Measurements from ENCODE around the gene FRMD1. TPM values are rescaled to one million over a fixed set of nuclear protein-coding genes. Genes with fewer than 3 reads are reported as not detected.

Gene FRMD1
- polyA plus RNA-seq, 1 donor, result 25.1 TPM

DNA sequence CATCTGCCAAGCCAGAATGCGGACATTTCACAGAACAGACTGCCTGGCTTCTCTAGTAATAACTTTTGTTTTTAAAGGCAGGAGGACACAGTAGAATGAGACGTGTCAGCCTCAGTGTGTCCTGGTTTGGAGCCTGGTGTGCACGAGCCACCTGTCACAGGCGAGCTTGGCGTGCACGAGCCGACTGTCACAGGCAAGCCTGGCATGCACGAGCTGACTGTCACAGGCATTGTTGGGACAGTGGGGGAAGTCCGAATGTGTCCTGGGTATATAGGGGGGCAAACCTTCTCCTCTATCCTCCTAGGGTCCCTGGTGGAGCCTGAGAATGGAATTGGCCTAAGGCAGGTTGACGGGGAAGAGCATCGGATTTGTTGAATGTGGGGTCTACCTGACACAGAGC is 74.1 kb downstream of the FRMD1 start:
- no peak for DNase-seq

DNA sequence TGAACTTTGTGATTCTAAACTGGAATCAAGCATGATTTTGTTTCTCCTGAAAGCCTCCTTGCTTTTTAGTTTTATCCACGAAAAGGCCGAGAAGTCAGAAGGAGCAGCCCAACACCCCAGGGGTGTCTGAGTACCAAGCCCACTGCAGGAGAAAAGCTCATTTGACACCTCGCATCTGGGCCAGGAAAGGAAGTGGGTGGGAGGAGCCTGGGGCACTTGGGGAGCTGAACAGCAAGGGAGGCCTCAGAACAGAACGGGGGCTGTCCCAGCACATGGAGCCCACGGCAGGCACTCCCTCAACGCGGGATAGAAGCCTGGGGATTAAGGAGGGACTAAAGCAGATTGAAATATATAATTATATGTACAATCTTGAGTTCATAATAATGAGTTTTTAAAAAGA is 75.0 kb downstream of the FRMD1 start:
- no peak for DNase-seq

Other genes starting within 250 kb of the FRMD1 start
- 0.76 TPM for gene KIF25, start 81.5 kb downstream of the FRMD1 start, polyA plus RNA-seq (ENCODE audit: insufficient read length)
- 19.3 TPM for gene DACT2, start 240.6 kb upstream of the FRMD1 start, polyA plus RNA-seq (ENCODE audit: insufficient read length)